HG02943 (cell line): Measurements from ENCODE around the gene LRRC36.
"Not testable (repeated sequence)": the region's sequence is repeated elsewhere in the genome, so short reads cannot be mapped to it uniquely, and the experiment has no call there.

Experiments
- ATAC-seq: cut with Tn5 transposase; IDR thresholded peaks from one replicate; pipeline ENCODE4 v1.9.1; 2021; ENCODE audit warnings: mild to moderate bottlenecking, low read depth, moderate library complexity; ENCODE audit not compliant: unreplicated experiment

The LRRC36 gene

DNA sequence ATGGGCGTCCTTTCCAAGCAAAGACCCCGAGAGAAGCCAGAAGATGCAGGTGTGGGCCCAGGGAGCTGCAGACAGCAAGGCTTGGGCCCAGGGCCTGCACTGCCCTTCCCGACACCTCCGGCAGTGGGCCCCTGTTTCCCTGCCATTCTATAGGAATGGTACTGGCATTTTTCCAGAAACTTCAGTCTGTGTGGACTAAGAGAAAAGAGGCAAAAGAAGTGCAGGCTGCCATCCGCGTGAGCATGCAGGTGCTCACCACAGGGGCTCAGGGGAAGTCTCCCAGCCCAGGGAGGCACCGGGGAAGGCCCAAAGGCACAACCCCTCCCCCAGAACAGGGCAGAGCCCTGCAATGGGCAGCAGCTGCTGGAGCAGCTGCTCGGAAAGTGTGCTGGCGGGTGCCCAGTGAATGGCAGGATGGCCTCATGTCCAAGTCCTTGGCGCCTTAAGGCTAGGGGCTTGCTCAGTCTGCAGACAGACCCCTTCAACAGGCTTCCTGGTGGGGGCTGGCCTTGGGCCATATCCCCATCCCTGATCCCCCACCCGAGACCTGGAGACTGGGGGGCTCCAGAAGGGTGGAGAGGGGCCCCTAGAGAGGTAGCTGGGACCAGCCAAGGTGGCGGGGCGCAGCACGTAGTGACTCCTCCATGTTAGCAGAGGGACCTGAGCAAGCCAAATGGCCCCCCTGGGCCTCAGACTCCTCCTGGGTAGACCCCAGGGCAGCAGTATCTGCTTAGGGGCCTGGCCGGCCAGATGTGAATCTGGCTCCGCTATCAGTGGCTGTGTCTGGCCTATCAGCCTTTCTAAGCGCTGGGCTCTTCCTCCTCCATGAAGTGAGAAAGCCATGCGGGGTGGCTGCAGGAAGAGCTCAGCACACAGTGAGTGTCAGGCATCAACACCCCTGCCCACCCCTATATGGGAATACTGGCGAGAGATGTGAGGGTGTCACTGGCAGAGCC is 73.4 kb downstream of the LRRC36 start:
- ATAC-seq: no peak

DNA sequence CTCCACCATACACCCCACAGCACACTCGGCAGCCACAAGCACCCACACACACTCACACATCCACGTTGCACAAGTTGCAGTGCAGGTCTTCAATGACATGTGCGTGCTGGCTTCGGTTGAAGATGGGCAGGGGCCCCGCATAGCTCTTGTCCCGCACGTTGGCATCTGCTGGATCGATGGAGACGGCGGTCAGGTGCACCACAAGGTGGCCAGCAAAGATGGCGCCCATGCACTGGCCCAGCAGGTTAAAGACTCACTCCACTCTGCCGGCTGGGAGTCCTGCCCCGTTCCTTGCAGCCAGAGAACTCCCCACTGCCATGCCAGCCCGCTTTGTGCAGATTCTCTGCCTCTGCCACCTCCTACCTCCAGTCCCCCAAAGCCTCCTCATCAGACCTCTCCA is 74.3 kb downstream of the LRRC36 start:
- ATAC-seq: no peak

DNA sequence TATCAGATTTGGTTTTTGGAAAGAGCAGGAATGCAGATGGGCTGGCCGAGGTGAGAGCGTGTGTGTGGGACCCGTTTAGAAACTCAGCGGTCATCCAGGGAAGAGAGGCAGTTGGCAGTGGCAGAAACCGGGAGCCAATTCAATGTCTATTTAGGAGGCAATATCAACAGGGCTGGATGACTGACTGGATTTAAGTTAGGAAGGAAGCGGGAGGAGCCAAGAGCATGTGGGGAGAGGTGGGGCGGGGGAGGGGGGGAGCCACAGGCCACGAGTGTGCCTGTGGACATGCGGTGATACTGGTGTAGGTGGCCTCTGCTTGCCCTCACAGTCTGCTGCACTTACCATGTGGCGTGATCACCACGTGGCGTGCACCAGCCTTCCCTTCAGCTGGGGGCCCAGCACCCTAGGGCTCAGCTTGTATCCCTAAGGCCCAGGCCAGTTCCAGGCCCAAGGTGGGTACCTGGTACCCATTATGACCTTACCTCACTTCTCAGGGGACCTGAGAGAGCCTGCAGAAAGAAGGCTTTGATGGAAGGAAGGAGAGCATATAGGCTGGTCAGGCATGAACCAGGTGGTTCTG is 77.5 kb downstream of the LRRC36 start:
- no peak for ATAC-seq

DNA sequence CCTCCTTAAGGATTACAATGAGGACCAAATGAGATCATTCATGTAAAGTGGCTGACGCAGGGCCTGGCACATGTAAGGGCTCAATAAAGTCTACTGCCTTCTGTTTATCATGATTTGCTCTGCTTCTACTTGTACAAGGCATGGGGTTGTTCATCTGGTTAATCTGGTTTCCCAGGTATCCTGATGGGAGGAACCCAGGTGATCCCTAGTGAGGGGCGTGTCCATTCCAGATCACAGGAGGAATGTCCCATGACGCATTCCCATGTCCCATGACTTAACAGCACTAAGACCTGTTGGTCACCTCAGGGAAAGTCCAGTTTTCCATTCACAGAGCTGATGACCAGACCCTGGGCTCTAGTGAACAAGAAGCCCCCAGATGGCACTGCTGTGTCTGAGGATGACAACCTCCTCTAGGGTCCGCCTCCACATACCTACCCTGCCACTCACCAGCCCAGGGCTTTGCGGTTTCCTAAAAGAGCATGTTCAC is 78.2 kb downstream of the LRRC36 start:
- ATAC-seq: no peak

DNA sequence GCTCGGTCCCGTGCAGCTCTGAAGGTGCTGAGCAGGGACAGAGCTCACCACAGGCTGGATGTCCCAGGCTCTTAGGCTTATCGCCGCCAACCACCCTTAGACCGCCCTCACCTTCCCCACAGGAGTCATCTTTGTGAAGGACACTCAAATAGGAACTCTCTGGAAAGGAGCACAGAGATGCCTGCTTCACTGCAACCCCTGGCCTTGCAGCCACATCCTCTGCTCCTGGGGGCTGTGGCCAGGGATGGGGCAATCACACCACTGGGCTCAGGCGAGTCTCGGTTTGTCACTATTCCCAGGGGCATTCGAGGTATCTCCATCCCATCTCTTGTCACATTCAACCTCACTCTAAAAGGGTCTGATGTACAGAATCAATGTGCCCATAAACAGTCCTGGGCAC is 78.7 kb downstream of the LRRC36 start:
- no peak for ATAC-seq

DNA sequence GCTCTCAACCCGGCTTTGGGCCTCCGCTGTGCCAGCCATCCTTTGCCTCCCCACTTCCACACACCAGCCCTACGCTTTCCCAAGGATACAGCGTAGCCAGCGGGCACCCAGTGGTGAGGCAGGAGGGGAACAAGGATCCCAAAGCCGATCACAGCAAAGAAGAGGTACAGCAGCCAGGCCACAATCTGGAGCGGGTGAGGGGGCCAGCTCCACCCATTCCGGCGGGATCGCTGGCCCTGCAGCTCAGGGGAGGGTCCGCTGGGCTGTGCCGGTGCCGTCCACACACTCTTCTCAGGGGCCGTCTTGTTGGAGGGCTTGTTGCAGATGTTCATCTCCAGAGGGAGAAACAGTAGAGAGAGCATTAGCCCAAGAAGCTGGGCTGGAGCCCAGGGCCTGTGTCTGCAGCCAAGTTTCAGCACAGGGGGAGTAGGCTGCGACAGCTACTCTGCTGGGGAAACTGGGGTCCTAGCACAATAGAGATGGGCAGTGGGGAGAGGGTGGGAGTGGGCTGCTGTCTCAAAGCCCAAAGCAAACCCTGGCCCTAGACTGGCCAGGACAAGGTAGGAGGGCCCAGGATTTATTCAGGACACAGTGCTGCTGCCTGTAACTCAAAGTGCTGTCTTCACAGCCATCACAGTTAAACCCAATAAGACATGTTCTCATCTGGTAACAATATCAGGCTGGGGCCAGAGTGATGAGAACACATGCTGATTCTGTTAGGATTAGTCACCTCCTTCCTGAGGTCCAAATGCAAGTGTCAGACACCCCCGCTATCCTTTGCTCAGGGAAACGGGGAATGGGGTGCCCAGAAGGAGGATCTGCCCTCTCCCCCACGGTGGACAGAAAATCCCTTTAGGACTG is 79.7 kb downstream of the LRRC36 start:
- no peak for ATAC-seq

DNA sequence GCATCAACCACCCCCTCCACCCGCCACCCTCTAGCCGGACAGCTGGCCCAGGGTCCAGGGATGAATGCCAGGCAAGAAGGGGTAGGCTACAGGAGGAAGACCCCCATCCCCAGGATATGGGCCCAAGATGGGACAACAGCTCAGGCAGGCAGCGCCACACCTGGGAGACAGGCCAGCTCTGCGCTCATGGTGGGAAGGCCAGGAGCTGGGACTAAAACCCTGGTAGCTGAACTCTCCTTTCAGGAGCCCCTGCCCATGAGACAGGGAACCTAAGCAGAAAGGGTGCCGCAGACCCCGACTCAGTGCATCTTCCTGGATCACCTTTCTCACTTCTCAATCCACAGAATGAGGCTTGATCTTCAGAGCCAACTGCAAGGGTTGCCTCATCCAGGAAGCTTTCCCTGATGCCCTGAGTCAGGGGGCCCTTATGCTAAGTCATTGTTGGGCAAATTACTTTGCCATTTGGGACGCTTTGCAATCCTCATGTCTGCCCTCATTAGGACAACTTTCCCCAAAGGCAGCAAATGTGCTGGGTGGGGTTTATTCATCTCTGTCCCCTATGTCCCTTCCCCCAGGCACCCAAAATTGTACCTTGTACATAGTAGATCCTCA is 80.7 kb downstream of the LRRC36 start:
- ATAC-seq: no peak

DNA sequence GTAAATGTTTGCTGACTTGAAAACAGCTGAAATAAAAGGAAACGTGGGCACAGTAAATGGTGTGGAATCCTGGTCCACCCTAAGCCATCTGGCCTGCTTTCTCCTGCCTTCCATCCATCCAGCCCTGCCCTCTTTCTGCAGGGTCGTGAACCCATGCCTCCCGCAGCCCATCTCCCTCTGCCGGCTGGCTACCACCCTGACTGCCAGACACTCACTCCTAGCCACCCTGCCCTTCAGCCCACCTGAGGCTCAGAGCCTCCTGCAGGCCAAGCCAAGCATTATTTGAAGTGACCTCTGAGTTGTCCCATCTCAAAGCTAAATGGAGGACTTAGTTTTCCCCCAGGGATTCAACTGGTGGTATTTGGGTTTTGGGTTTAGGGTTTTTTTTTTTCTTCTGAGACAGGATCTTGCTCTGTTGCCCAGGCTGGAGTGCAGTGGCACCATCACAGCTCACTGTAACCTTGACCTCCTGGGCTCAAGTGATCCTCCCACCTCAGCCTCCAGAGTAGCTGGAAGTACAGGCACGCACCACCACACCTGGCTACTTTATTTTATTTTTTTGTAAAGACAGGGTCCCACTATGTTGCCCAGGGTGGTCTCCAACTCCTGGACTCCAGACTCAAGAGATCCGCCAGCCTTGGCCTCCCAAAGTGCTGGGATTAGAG is 81.3 kb downstream of the LRRC36 start:
- ATAC-seq: no peak

DNA sequence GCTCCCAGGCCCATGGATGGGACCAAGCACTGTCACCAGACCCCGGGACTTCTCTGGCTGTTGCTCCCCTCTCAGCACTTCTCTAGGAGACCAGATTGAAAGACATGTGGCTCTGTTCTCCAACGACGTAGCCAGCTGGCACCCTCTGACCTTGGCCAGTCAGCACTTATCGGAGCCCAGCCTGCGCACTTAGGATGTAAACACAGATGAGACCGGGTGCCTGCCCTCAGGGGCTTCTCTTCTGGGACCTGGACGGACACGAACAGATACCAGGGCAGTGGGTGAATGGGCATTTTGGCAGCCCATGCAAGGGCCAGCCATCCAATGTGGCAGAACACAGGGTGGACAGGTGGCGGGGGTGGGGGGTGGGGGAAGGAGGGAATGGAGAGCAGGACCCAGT is 83.0 kb downstream of the LRRC36 start:
- no peak for ATAC-seq

DNA sequence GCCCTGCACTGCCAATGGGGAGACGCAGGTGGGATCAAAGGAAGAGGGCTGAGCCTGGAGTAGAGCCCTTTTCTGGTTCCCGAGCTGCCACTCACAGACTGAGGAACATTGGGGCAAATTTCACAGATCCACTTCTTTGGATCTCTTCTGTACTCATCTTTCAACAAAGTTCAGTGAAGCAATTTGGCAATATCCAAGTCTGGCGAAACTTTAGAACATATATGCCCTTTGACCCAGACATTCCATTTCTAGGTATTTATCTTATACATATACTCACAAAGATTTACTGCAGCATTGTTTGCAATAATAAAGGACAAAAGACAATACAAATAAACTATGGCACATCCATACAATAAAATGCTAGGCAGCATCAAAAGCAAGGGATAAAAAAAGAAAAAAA is 84.7 kb downstream of the LRRC36 start:
- ATAC-seq: no peak

DNA sequence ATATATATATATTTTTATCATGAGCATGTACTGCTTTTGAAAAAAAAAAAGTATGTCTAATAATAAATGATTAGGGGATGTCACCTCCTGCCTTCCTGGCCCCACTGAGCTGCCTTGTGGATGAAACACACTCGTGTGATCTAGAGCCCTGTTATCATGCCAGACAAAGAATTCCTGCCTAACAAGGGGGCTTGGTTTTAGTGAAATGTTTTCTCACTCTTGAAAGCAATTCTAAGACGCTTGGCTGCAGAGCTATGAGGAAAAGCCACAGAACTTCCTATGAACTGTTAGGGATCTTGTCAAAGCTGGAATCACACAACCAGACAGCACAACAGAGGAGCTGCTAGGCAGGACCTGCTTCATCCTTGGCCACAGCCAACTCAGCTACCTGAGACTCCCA is 85.7 kb downstream of the LRRC36 start:
- ATAC-seq: no peak

DNA sequence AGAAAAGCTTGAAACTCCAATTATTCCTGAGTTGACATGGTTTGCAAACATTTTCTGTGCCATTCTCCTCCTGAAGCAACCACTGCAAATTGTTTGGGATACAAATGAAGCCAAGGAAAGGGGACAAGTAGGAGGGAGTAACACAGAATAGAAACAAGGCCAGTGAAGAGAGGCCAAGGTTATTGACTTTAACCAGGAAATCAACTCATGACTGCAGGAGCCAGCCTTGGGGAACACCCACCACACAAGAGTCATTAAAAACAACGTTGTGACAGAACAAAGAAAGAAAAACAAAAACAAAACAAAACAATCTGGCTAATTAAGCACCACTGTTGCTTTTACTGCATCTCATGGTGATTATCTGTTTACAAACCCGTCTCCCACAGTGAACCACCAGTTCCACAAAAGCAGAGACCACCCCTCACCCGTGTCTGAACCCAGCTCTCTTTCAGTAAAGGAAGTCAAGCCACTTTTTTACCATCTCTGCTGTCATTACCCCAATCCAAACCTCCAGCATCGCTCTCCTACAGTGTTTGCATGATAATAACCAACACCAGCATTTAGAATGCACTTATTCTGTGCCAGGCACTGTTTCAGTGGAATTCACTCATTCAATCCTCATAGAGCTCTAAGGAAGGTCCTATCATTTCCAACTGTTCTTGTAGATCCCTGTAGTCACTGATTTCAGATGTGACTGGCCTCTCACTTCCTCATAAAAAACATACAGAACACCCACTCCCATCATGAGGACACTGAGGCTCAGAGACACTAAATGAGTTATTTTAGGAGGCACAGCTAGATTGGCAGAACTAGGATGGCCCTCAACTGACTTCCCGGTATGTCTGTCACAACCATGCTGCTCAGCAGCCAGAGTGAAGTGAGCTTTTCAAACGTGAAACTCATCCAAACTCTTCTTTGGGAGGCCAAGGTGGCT is 87.6 kb downstream of the LRRC36 start:
- no peak for ATAC-seq

DNA sequence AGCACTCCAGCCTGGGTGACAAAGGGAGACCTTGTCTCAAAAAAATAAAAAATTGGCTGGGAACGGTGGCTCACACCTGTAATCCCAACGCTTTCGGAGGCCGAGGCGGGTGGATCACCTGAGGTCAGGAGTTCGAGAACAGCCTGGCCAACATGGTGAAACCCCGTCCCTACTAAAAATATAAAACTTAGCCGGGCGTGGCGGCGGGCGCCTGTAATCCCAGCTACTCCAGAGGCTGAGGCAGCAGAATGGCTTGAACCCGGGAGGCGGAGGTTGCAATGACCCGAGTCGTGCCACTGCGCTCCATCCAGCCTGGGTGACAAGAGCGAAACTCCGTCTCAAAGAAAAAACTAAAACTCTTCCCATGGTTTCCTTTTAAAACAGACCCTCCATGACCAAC is 88.8 kb downstream of the LRRC36 start:
- ATAC-seq: not testable (repeated sequence)

DNA sequence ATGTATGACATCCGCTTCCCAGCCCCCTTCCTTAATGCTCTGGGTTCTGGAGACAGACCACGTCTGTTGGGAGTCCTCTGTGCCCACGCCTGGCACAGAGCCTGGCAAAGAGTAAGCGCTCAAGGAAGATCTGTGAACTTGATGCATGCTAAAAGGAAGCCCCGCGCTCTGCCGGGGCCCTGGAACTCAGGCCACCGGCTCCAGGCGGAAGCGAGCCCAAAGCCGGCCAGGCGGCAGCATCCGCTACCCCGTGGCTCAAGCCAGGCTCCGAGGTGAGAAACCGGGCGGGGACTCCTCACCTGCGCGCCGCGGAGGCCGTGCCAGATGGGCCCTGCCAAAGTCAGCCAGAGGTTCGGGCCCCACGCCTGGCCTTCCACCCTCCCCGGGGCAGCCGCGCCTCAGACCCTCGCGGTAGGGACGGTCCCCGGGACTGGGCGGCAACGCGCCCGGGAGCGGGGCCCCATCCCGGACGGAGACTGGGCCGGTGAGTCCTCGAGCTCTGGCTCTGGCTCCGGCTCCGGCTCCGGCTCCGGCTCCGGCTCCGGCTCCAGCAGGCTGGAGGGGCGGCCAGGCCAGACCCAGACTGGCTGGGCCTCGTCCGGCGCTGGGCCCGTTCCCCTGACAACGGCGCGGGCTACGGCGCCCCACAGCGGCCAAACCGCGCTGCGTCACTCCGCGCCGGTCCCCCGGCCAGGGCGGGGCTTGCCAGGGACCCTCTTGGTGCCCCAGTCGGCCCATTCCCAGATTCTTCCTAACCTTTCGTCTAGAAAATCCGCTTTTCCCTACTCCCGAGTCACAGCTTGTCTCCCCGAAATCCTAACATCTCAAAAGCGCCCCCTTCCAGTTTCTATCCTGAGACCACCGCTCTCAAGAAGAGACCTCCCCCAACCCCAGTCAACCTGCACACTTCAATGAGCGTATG is 89.5 kb downstream of the LRRC36 start, which contains the start of gene ZDHHC1:
ZDHHC1 (minus strand) TSS at position 606 of the 922 bp plus-strand sequence. CDS start 8,702 bp downstream, outside the sequence.
- no peak for ATAC-seq

DNA sequence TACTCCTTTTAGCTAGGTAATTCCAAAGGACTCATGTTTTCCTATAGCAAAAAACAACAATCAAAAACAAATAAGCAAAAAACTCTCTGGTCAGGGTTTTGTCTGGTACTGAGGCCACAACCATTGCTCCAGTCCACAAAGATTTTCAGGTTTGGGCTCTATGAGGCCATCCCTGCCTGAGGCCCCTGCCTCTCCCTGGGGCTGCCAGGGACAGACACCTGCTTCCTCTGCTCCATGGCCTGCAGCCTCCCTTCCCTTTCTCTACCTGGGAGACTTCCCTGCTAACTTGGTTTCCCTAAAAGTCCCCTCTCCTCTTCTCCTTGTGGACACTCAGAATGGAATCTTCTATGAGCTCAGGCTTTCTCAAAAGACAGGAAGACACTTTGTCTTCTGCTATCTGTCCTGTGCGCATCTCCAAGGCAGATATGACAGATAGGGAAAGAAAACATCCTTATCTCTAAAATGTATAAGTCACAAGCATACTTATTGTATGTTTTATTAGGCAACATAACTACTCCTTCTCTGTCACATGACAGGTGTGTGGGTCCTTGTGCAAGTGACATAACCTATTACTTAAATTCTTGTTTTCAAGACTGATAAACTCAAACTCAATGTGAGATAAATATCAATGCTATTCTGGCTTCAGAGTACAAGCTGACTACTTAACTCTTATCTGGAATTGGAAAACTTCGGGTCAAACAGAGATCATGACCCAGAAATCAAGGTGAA is 90.9 kb downstream of the LRRC36 start:
- ATAC-seq: no peak

DNA sequence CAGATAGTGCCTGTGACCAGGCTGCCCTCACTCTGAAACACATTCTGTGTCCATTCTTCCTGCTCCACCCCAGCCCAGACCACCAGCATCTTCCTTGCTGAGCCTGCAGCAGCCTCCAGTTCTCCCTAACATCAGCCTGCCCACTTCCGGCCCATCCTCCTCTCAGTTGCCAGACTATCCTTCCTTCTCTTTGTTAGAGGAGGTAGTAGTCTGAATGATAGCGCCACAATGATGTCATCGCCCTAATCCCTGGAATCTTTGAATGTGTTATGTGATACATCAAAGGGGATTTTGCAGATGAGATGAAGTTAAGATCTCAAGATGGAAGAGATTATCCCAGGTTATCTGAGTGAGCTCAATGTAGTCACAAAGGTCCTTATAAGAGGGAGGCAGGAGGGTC is 92.9 kb downstream of the LRRC36 start:
- ATAC-seq: no peak

DNA sequence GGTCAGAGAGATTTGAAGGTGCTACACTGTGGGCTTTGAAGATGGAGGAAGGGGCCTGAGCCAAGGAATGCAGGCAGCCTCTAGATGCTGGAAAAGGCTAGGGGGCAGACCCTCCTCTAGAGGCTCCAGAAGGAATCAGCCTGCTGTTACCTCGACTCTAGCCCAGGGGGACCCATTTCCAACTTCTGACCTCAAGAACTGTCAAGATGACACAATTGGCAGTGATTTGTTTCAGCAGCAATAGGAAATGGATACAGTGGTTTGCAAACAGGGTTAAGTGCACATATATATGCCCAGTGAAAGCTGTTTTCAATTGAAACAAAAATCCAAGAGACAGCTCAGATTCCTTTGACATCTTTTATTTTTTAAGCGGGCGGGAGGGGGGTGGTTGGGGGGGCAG is 93.3 kb downstream of the LRRC36 start:
- ATAC-seq: no peak
